GM12892 (cell line): Measurements from ENCODE around the gene SLC28A3.

Experiments
- POLR2A ChIP-seq: IDR thresholded peaks from 2 replicates; pipeline ENCODE4 v1.6.1; 2011; ENCODE audit warnings: low read depth, low read length, control low read depth
- TAF1 ChIP-seq: IDR thresholded peaks from 2 replicates; pipeline ENCODE4 v1.6.1; 2011; ENCODE audit warnings: low read depth, mild to moderate bottlenecking, control low read depth, low read length, borderline replicate concordance

- TF ChIP-seq POLR2A (no peak), TAF1 (no peak)
These were observed 43.3 kb downstream of the SLC28A3 start for GRCh38 chr9:84297162-84297821.
